Prostate gland (tissue), 2 donors: ENCODE measurements around the gene CADPS2. TPM values are rescaled to one million over a fixed set of nuclear protein-coding genes. Genes with fewer than 3 reads are reported as not detected.

Source experiments
- DNase-seq: peaks from one replicate; pipeline ENCODE4 v3.0.0-alpha.2; 2019; ENCODE audit warnings: low spot score
- H3K27ac ChIP-seq, 2 donors: fragments of 200-600 bp; sonication (generic); 2 replicates each; pipeline ENCODE4 v1.5.1; 2017 to 2019
- H3K27me3 ChIP-seq: fragments of 200-600 bp; sonication (generic); replicated peaks from 2 replicates; pipeline ENCODE4 v1.5.1; 2019; ENCODE audit not compliant: insufficient read depth
- H3K36me3 ChIP-seq, 2 donors: fragments of 200-600 bp; sonication (generic); 1 replicate in 1 of 2; 2 replicates in 1 of 2; pipeline versions ENCODE4 v1.5.1 to v1.8.1; 2017 to 2019
- H3K4me1 ChIP-seq: fragments of 200-600 bp; sonication (generic); replicated peaks from 2 replicates; pipeline ENCODE4 v1.5.1; 2019
- H3K4me3 ChIP-seq, 2 donors: fragments of 200-600 bp; sonication (generic); 2 replicates each; pipeline ENCODE4 v1.5.1; 2017 to 2019
- H3K9me3 ChIP-seq: fragments of 200-600 bp; sonication (generic); 2 replicates; pipeline ENCODE4 v1.5.1; 2017
- CTCF ChIP-seq, 4 experiments: fragments of 200-600 bp in 2 of 4; fragments of 450-650 bp in 2 of 4; sonication (generic) in 2 of 4; IDR thresholded peaks; 1 replicate in 3 of 4; 2 replicates in 1 of 4; pipeline ENCODE4 v1.5.1; 2016 to 2019; ENCODE audit warnings: antibody characterized with exemption in 4 of 4, mild to moderate bottlenecking in 2 of 4, moderate library complexity in 2 of 4
- POLR2A ChIP-seq: fragments of 450-650 bp; IDR thresholded peaks from one replicate; pipeline ENCODE4 v1.6.1; 2016; ENCODE audit warnings: antibody characterized with exemption, mild to moderate bottlenecking
- POLR2AphosphoS5 ChIP-seq: sonication (generic); formaldehyde crosslinking; IDR thresholded peaks from one replicate; pipeline ENCODE4 v1.6.1; 2017; ENCODE audit warnings: antibody characterized with exemption
- WGBS: methylation state at CpG from one replicate; pipeline ENCODE4 v1.1.5; 2018; 5-methylcytosine and 5-hydroxymethylcytosine counted together
- intact Hi-C: fragments of 100-400 bp; cut with DNase I; formaldehyde crosslinking; loops from one replicate; pipeline ENCODE4 v1.14.2; 2022
- total RNA-seq, 2 donors: library from RNA; depleted of rRNA; stranded (reverse); fragments of >200 nt; gene quantifications; one replicate each; pipeline ENCODE4 v1.1.0, GENCODE V29; 2016

Gene CADPS2
- total RNA-seq, 2 donors from 2014 or later, result 22.2 to 50.4 TPM

GRCh38 chr7:122746948-122747347 is 139.3 kb downstream of the CADPS2 start:
- Histone ChIP-seq H3K4me3 (no peak overlapping the region), H3K27me3 (no peaks in the 10 kb centered on the region), H3K9me3 (no peaks in the 10 kb centered on the region), H3K4me1 (no peaks in the 10 kb centered on the region), H3K27ac (no peak overlapping the region), H3K36me3 (no peaks in the 10 kb centered on the region)
- DNase-seq, result no peak
- intact Hi-C loops, result no loop called here
- 90% methylated on average over 2 of the region's 2 CpGs for WGBS
- TF ChIP-seq POLR2A (no peak), POLR2AphosphoS5 (no peak), CTCF (IDR thresholded peaks at IDR 0.05) (no peak)

DNA sequence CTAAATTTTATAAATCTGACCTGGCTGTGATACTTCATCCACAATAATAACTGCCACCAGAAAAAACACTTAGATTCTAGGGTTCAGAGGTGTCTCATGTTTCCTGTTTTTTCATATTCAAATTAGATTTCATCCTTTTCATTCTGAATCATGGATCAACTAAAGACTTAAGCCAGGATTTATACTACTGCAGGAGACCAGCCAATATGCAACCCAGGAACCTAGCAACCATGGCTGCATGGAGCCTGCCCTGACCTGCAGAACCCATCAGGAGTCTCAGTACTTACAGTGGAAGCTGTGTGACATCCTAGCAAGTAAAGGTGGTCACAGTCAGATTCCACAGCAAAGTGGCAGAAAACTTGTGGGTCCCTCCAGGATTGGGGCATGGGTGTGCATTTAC is 143.0 kb downstream of the CADPS2 start:
- H3K27ac ChIP-seq, result no peak overlapping the region
- no peaks in the 10 kb centered on the region for H3K36me3 ChIP-seq
- no peaks in the 10 kb centered on the region for H3K4me1 ChIP-seq
- DNase-seq, result no peak
- no peak for TF ChIP-seq POLR2A
- no peak for TF ChIP-seq CTCF (IDR thresholded peaks at IDR 0.05)
- no peak for TF ChIP-seq POLR2AphosphoS5
- H3K4me3 ChIP-seq, result no peak overlapping the region
- no peaks in the 10 kb centered on the region for H3K27me3 ChIP-seq
- intact Hi-C loops, result no loop called here
- H3K9me3 ChIP-seq, result no peaks in the 10 kb centered on the region

GRCh38 chr7:122738947-122739346 is 147.3 kb downstream of the CADPS2 start:
- no peaks in the 10 kb centered on the region for H3K27me3 ChIP-seq
- H3K4me1 ChIP-seq, result no peaks in the 10 kb centered on the region
- no peak for DNase-seq
- H3K9me3 ChIP-seq, result no peaks in the 10 kb centered on the region
- TF ChIP-seq CTCF (IDR thresholded peaks at IDR 0.05) (no peak), POLR2A (no peak), POLR2AphosphoS5 (no peak)
- no peak overlapping the region for H3K4me3 ChIP-seq
- no peaks in the 10 kb centered on the region for H3K36me3 ChIP-seq
- WGBS, result 74% methylated on average over 2 of the region's 2 CpGs
- no peak overlapping the region for H3K27ac ChIP-seq
- intact Hi-C loops, result no loop called here

- no peak for TF ChIP-seq POLR2AphosphoS5
- no peak for DNase-seq
- H3K27me3 ChIP-seq, result no peaks in the 10 kb centered on the region
- no peak overlapping the region for H3K4me3 ChIP-seq
- H3K4me1 ChIP-seq, result no peaks in the 10 kb centered on the region
- WGBS, result 100% methylated on average over 1 of the region's 1 CpG
- intact Hi-C loops, result no loop called here
- no peaks in the 10 kb centered on the region for H3K36me3 ChIP-seq
- H3K9me3 ChIP-seq, result no peaks in the 10 kb centered on the region
- H3K27ac ChIP-seq, result no peak overlapping the region
Measured at GRCh38 chr7:122736183-122736582, 150.1 kb downstream of the CADPS2 start.

DNA sequence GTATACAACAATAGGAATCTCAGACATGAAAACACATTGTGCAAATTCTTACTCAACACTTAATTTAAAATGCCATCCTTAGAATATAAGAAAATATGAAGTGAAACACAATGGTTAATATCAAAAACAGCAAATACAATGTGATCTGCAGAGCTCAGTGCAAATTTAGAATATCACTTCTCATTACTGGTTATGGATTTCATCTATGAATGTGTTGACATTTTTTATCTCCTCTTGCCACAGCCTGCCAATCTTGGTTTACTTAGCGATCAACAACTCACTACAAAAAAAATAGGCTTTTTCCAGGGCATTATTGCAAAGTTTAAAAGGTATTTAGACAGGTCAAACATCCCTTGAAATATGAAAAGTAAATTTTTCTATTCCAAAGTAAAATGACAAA is 158.5 kb downstream of the CADPS2 start:
- WGBS, result 90% methylated on average over 1 of the region's 1 CpG

More for the DNA sequence above, 158.5 kb downstream of the CADPS2 start:
- intact Hi-C loops, result no loop called here
- H3K36me3 ChIP-seq, result no peaks in the 10 kb centered on the region
- no peaks in the 10 kb centered on the region for H3K27me3 ChIP-seq
- no peaks in the 10 kb centered on the region for H3K4me1 ChIP-seq
- no peak overlapping the region for H3K27ac ChIP-seq
- DNase-seq, result no peak
- H3K4me3 ChIP-seq, result no peak overlapping the region
- TF ChIP-seq POLR2A, result no peak
- TF ChIP-seq CTCF (IDR thresholded peaks at IDR 0.05), result no peak
- no peak for TF ChIP-seq POLR2AphosphoS5
- no peaks in the 10 kb centered on the region for H3K9me3 ChIP-seq
